Upper lobe of left lung (tissue), 4 donors: ENCODE measurements around the gene FOXN1.

Experiments used
- CTCF ChIP-seq, 6 experiments: fragments of 450-650 bp in 4 of 6; fragments of 200-600 bp in 2 of 6; sonication (generic) in 2 of 6; IDR thresholded peaks; one replicate each; pipeline ENCODE4 v1.5.1; 2016 to 2019; ENCODE audit warnings: antibody characterized with exemption in 6 of 6
- POLR2A ChIP-seq, 4 donors: fragments of 450-650 bp; IDR thresholded peaks; one replicate each; pipeline ENCODE4 v1.5.1; 2016 to 2017; ENCODE audit warnings: antibody characterized with exemption in 4 of 4, mild to moderate bottlenecking in 2 of 4

DNA sequence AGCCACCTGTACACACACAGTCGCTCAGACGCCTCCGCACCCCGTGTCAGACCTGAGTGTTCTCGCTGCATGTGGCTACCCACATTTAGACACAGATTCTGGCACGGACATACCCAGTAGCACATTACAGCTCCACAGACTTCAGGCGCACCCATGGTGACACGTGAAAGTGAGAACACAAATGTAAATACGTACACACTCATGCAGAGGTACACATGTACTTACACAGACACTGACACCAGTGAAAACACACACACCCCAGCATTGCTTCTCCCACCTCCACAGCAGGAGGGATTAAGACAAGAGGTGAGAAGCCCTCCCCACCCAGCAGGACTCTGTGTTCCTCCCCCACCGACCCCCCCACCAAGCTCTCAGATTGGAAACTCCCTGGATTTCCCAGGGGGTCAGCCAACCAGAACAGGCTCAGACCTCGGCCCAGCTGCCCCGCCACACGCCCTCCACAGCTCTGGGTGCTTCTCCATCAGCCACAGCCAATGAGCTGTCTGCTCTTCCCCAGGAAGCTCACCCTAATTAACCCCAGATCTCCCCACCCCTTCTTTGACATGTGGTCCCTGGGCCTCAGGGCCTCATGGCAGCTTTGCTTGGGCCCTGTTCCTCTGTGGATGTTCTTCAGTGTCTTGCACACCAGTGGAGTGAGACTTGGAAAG lies 5.3 kb upstream of the FOXN1 start:
- TF ChIP-seq CTCF (IDR thresholded peaks at IDR 0.05) (no peak), POLR2A (IDR thresholded peaks at IDR 0.05) (no peak)
